ENCODE data around the gene DGKB.

- no peak for TF ChIP-seq CTCF (optimal IDR thresholded peaks at IDR 0.05 in 1 of 3, IDR thresholded peaks at IDR 0.05 in 1 of 3, conservative IDR thresholded peaks at IDR 0.05 in 1 of 3; ENCODE audit: extremely low read depth in 1 of 3, insufficient read depth in 2 of 3, low read length in 3 of 3)
- no peak for TF ChIP-seq EZH2 (IDR thresholded peaks at IDR 0.05; ENCODE audit: low read length)
Measured at GRCh38 chr7:14341200-14341775, 561.3 kb downstream of the DGKB start.

Data from keratinocyte (primary cell).